Memory B cell (primary cell): ENCODE measurements around the gene ANKRD34A.

Source experiments
- ATAC-seq: fragments of 150-1000 bp; cut with Tn5 transposase; 2 replicates; pipeline ENCODE4 v1.10.0; 2021; ENCODE audit warnings: low read depth, mild to moderate bottlenecking, moderate library complexity
- DNase-seq, 2 donors: peaks; one replicate each; pipeline ENCODE4 v3.0.0; 2022; ENCODE audit warnings: low spot score in 2 of 2
- H3K27ac Mint-ChIP-seq: one replicate; pipeline ENCODE4 v1.8.0; 2022; ENCODE audit warnings: mild to moderate bottlenecking, moderate library complexity, mixed read lengths
- H3K27me3 Mint-ChIP-seq: one replicate; pipeline ENCODE4 v1.8.0; 2022; ENCODE audit warnings: mixed read lengths
- H3K36me3 Mint-ChIP-seq: one replicate; pipeline ENCODE4 v1.8.0; 2022; ENCODE audit warnings: mild to moderate bottlenecking, mixed read lengths
- H3K4me1 Mint-ChIP-seq: one replicate; pipeline ENCODE4 v1.8.0; 2022; ENCODE audit warnings: mixed read lengths
- H3K4me3 Mint-ChIP-seq: one replicate; pipeline ENCODE4 v1.8.0; 2022; ENCODE audit warnings: mild to moderate bottlenecking, moderate library complexity, mixed read lengths
- H3K9me3 Mint-ChIP-seq: one replicate; pipeline ENCODE4 v1.8.0; 2022; ENCODE audit warnings: mixed read lengths

ANKRD34A gene

GRCh38 chr1:145965119-145965744 lies 857 bp upstream of the ANKRD34A start:
- H3K27ac Mint-ChIP-seq: peak overlapping the region; percentile 74
- no peaks in the 10 kb centered on the region for H3K9me3 Mint-ChIP-seq
- H3K36me3 Mint-ChIP-seq: peaks cover 6% of the 10 kb centered on the region
- H3K4me1 Mint-ChIP-seq: peaks cover 32% of the 10 kb centered on the region
- H3K4me3 Mint-ChIP-seq: peak overlapping the region; percentile 86
- no peak for ATAC-seq
- H3K27me3 Mint-ChIP-seq: no peaks in the 10 kb centered on the region
- no peak for DNase-seq

GRCh38 chr1:145963265-145964019 lies 933 bp downstream of the ANKRD34A start:
- Mint-ChIP-seq H3K27me3 (no peaks in the 10 kb centered on the region), H3K4me3 (peak overlapping the region; percentile 86), H3K36me3 (peaks cover 6% of the 10 kb centered on the region), H3K4me1 (peaks cover 47% of the 10 kb centered on the region), H3K27ac (peak overlapping the region; percentile 74), H3K9me3 (no peaks in the 10 kb centered on the region)
- no peak for ATAC-seq
- DNase-seq: no peak

- no peaks in the 10 kb centered on the region for H3K27me3 Mint-ChIP-seq
- ATAC-seq: no peak
- DNase-seq: no peak
- no peaks in the 10 kb centered on the region for H3K9me3 Mint-ChIP-seq
- H3K4me3 Mint-ChIP-seq: peak overlapping the region; percentile 86
- peaks cover 1% of the 10 kb centered on the region for H3K36me3 Mint-ChIP-seq
- H3K27ac Mint-ChIP-seq: peak overlapping the region; percentile 74
- H3K4me1 Mint-ChIP-seq: peaks cover 50% of the 10 kb centered on the region
These were observed 1.9 kb downstream of the ANKRD34A start for GRCh38 chr1:145962157-145963102.

- ATAC-seq (no peak), DNase-seq (peak; percentile 34 to 41)
- peak overlapping the region; percentile 70 for H3K27ac Mint-ChIP-seq
- H3K27me3 Mint-ChIP-seq: no peaks in the 10 kb centered on the region
- H3K4me1 Mint-ChIP-seq: peaks cover 57% of the 10 kb centered on the region
- H3K4me3 Mint-ChIP-seq: peak overlapping the region; percentile 86
- no peaks in the 10 kb centered on the region for H3K36me3 Mint-ChIP-seq
- H3K9me3 Mint-ChIP-seq: no peaks in the 10 kb centered on the region
These were observed 2.8 kb downstream of the ANKRD34A start for GRCh38 chr1:145961425-145962156.

GRCh38 chr1:145961109-145961424 lies 3.3 kb downstream of the ANKRD34A start:
- Mint-ChIP-seq H3K27me3 (no peaks in the 10 kb centered on the region), H3K9me3 (no peaks in the 10 kb centered on the region), H3K4me3 (peak overlapping the region; percentile 86), H3K36me3 (no peaks in the 10 kb centered on the region), H3K27ac (peak overlapping the region; percentile 45), H3K4me1 (peaks cover 59% of the 10 kb centered on the region)
- ATAC-seq (no peak), DNase-seq (no peak)

GRCh38 chr1:145960468-145961108 lies 3.8 kb downstream of the ANKRD34A start:
- Mint-ChIP-seq H3K4me3 (peak overlapping the region; percentile 86), H3K9me3 (no peaks in the 10 kb centered on the region), H3K27me3 (no peaks in the 10 kb centered on the region), H3K36me3 (no peaks in the 10 kb centered on the region), H3K27ac (peak overlapping the region; percentile 45), H3K4me1 (peaks cover 61% of the 10 kb centered on the region)
- no peak for ATAC-seq
- peak in 1 of 2 donors; percentile 38 for DNase-seq

- no peaks in the 10 kb centered on the region for H3K27me3 Mint-ChIP-seq
- H3K4me1 Mint-ChIP-seq: peaks cover 64% of the 10 kb centered on the region
- H3K27ac Mint-ChIP-seq: peak overlapping the region; percentile 90
- peak overlapping the region; percentile 86 for H3K4me3 Mint-ChIP-seq
- no peaks in the 10 kb centered on the region for H3K9me3 Mint-ChIP-seq
- ATAC-seq (no peak), DNase-seq (no peak)
- H3K36me3 Mint-ChIP-seq: peaks cover 1% of the 10 kb centered on the region
These were observed 4.4 kb downstream of the ANKRD34A start for GRCh38 chr1:145959957-145960467.

- H3K36me3 Mint-ChIP-seq: peaks cover 1% of the 10 kb centered on the region
- no peaks in the 10 kb centered on the region for H3K27me3 Mint-ChIP-seq
- ATAC-seq: no peak
- peak overlapping the region; percentile 90 for H3K27ac Mint-ChIP-seq
- no peaks in the 10 kb centered on the region for H3K9me3 Mint-ChIP-seq
- DNase-seq: no peak
- peaks cover 67% of the 10 kb centered on the region for H3K4me1 Mint-ChIP-seq
- peak overlapping the region; percentile 86 for H3K4me3 Mint-ChIP-seq
These were observed 5.0 kb downstream of the ANKRD34A start for GRCh38 chr1:145959333-145959732.

- ATAC-seq: no peak
- Mint-ChIP-seq H3K27ac (peak overlapping the region; percentile 90), H3K36me3 (peaks cover 1% of the 10 kb centered on the region)
These were observed 5.6 kb downstream of the ANKRD34A start for GRCh38 chr1:145958734-145959133.

GRCh38 chr1:145957443-145958319 lies 6.7 kb downstream of the ANKRD34A start, which contains the start of gene LIX1L:
LIX1L (minus strand) TSS chr1:145958017; CDS start chr1:145957927, 90 bp downstream.
- Mint-ChIP-seq H3K27ac (peak within 1 kb of the TSS; percentile 90), H3K4me1 (peaks cover 57% of the 10 kb centered on the region)

More at GRCh38 chr1:145958734-145959133, 5.6 kb downstream of the ANKRD34A start:
- H3K4me3 Mint-ChIP-seq: peak overlapping the region; percentile 11
- no peaks in the 10 kb centered on the region for H3K27me3 Mint-ChIP-seq
- DNase-seq: no peak
- peaks cover 64% of the 10 kb centered on the region for H3K4me1 Mint-ChIP-seq
- H3K9me3 Mint-ChIP-seq: no peaks in the 10 kb centered on the region

GRCh38 chr1:145956781-145957442 lies 7.5 kb downstream of the ANKRD34A start:
- Mint-ChIP-seq H3K4me1 (peaks cover 53% of the 10 kb centered on the region), H3K9me3 (no peaks in the 10 kb centered on the region)
- no peak for DNase-seq

More at GRCh38 chr1:145957443-145958319, 6.7 kb downstream of the ANKRD34A start, which contains the start of gene LIX1L:
- Mint-ChIP-seq H3K27me3 (no peaks in the 10 kb centered on the region), H3K36me3 (peaks cover 4% of the 10 kb centered on the region), H3K9me3 (no peaks in the 10 kb centered on the region), H3K4me3 (peak within 1 kb of the TSS; percentile 93)
- ATAC-seq (peak; percentile 88), DNase-seq (peak; percentile 83 to 92)

More at GRCh38 chr1:145956781-145957442, 7.5 kb downstream of the ANKRD34A start:
- no peak for ATAC-seq
- H3K36me3 Mint-ChIP-seq: peaks cover 4% of the 10 kb centered on the region
- peak overlapping the region; percentile 90 for H3K27ac Mint-ChIP-seq
- H3K4me3 Mint-ChIP-seq: peak overlapping the region; percentile 93
- no peaks in the 10 kb centered on the region for H3K27me3 Mint-ChIP-seq
